IMR-90 (cell line): ENCODE measurements around the gene PRPF6. TPM values are rescaled to one million over a fixed set of nuclear protein-coding genes. Genes with fewer than 3 reads are reported as not detected.

ENCODE experiments used
- ATAC-seq: fragments of 200-7000 bp; cut with Tn5 transposase; 2 replicates; pipeline ENCODE4 v1.9.1; 2020; ENCODE audit warnings: low read depth, mild to moderate bottlenecking, moderate library complexity
- BruUV-seq: library from RNA; stranded (reverse); fragments of 400-500 nt; replicated peaks from 2 replicates; lab custom pipeline; 2021; lab: Mats Ljungman, UMichigan
- CTCF ChIA-PET: fragments of 300-600 bp; formaldehyde crosslinking; extraction: SDS; loops from one replicate; lab custom pipeline; 2021; ENCODE audit warnings: antibody characterized with exemption; lab: Yijun Ruan, JAX
- POLR2A ChIA-PET: fragments of 300-600 bp; sonication (Branson Sonifier 250); formaldehyde crosslinking; loops from one replicate; lab custom pipeline; 2022; ENCODE audit warnings: antibody characterized with exemption; ENCODE audit not compliant: unreplicated experiment; lab: Charles Lee
- DNase-seq: peaks from one replicate; pipeline ENCODE4 v3.0.0; 2013
- H2AFZ ChIP-seq: replicated peaks from 2 replicates; pipeline ENCODE3; 2013; ENCODE audit warnings: low read length, mild to moderate bottlenecking; ENCODE audit not compliant: poor library complexity
- H2AK5ac ChIP-seq: 2 replicates; pipeline ENCODE4 v1.6.1; 2013; ENCODE audit warnings: low read depth, low read length, inconsistent platforms
- H2AK9ac ChIP-seq: replicated peaks from 2 replicates; pipeline ENCODE3; 2013; ENCODE audit warnings: mild to moderate bottlenecking, low read depth, low read length, moderate library complexity; ENCODE audit not compliant: poor library complexity
- H2BK120ac ChIP-seq: 2 replicates; pipeline ENCODE4 v1.6.1; 2013; ENCODE audit warnings: low read depth, low read length, inconsistent platforms
- H2BK15ac ChIP-seq: 3 replicates; pipeline ENCODE4 v1.6.1; 2013; ENCODE audit warnings: low read depth, low read length, inconsistent platforms
- H2BK20ac ChIP-seq: 2 replicates; pipeline ENCODE4 v1.6.1; 2013; ENCODE audit warnings: low read depth, mild to moderate bottlenecking, inconsistent platforms, low read length, moderate library complexity
- H2BK5ac ChIP-seq: 2 replicates; pipeline ENCODE4 v1.6.1; 2013; ENCODE audit warnings: mild to moderate bottlenecking, low read depth, low read length, inconsistent platforms; ENCODE audit not compliant: poor library complexity, severe bottlenecking
- H3K14ac ChIP-seq: replicated peaks from 2 replicates; pipeline ENCODE4 v1.6.1; 2013; ENCODE audit warnings: low read depth, low read length, inconsistent platforms
- H3K18ac ChIP-seq: 2 replicates; pipeline ENCODE4 v1.6.1; 2013; ENCODE audit warnings: low read depth, low read length, control low read depth
- H3K23ac ChIP-seq: 2 replicates; pipeline ENCODE4 v1.6.1; 2013; ENCODE audit warnings: low read depth, low read length, inconsistent platforms
- H3K27ac ChIP-seq: 2 replicates; pipeline ENCODE4 v1.5.1; 2013; ENCODE audit warnings: mild to moderate bottlenecking, control low read depth, low read length; ENCODE audit not compliant: insufficient read depth
- H3K27me3 ChIP-seq: 2 replicates; pipeline ENCODE4 v1.6.1; 2013; ENCODE audit warnings: low read length; ENCODE audit not compliant: control insufficient read depth, insufficient read depth
- H3K36me3 ChIP-seq: 2 replicates; pipeline ENCODE4 v1.6.1; 2013; ENCODE audit warnings: low read length, mixed read lengths; ENCODE audit not compliant: control insufficient read depth, insufficient read depth
- H3K4ac ChIP-seq: 2 replicates; pipeline ENCODE4 v1.6.1; 2013; ENCODE audit warnings: low read depth, low read length, inconsistent platforms
- H3K4me1 ChIP-seq: 2 replicates; pipeline ENCODE4 v1.6.1; 2013; ENCODE audit warnings: low read length, mixed read lengths; ENCODE audit not compliant: control insufficient read depth, insufficient read depth
- H3K4me2 ChIP-seq: 2 replicates; pipeline ENCODE4 v1.6.1; 2013; ENCODE audit warnings: low read depth, mild to moderate bottlenecking, control low read depth, low read length, moderate library complexity
- H3K4me3 ChIP-seq: 2 replicates; pipeline ENCODE4 v1.5.1; 2013; ENCODE audit warnings: low read depth, mild to moderate bottlenecking, control low read depth, low read length, moderate library complexity; ENCODE audit not compliant: insufficient read depth
- H3K56ac ChIP-seq: 2 replicates; pipeline ENCODE4 v1.6.1; 2013; ENCODE audit warnings: low read length, inconsistent platforms; ENCODE audit not compliant: insufficient read depth; ENCODE audit errors: extremely low read depth
- H3K79me1 ChIP-seq, 2 experiments: 2 replicates each; pipeline ENCODE4 v1.6.1; 2013; ENCODE audit warnings: low read length in 2 of 2, inconsistent platforms in 1 of 2, low read depth in 1 of 2
- H3K9ac ChIP-seq: 2 replicates; pipeline ENCODE4 v1.6.1; 2013; ENCODE audit warnings: low read depth, low read length, control low read depth
- H3K9me1 ChIP-seq: 2 replicates; pipeline ENCODE4 v1.6.1; 2013; ENCODE audit warnings: low read length, inconsistent platforms; ENCODE audit not compliant: insufficient read depth
- H3K9me3 ChIP-seq: 2 replicates; pipeline ENCODE4 v1.6.1; 2013; ENCODE audit warnings: low read length; ENCODE audit not compliant: control insufficient read depth, insufficient read depth
- H4K20me1 ChIP-seq: 2 replicates; pipeline ENCODE4 v1.6.1; 2013; ENCODE audit warnings: low read length, inconsistent platforms; ENCODE audit not compliant: insufficient read depth
- H4K5ac ChIP-seq: 2 replicates; pipeline ENCODE4 v1.6.1; 2013; ENCODE audit warnings: mild to moderate bottlenecking, low read depth, low read length, control low read depth
- H4K8ac ChIP-seq, 2 experiments: 2 replicates each; pipeline ENCODE4 v1.6.1; 2013; ENCODE audit warnings: low read depth in 2 of 2, low read length in 2 of 2, control low read depth in 1 of 2, inconsistent platforms in 1 of 2
- H4K91ac ChIP-seq: 2 replicates; pipeline ENCODE4 v1.6.1; 2013; ENCODE audit warnings: low read depth, low read length, inconsistent platforms; ENCODE audit not compliant: insufficient read depth
- BHLHE40 ChIP-seq: fragments of 150-350 bp; IDR thresholded peaks from 2 replicates; pipeline ENCODE4 v1.6.1; 2016; ENCODE audit warnings: mild to moderate bottlenecking, low read depth, low read length
- CEBPB ChIP-seq: IDR thresholded peaks from 2 replicates; pipeline ENCODE4 v1.6.1; 2012; ENCODE audit warnings: low read depth, low read length, improper control_type of control experiment
- CHD1 ChIP-seq: IDR thresholded peaks from 2 replicates; pipeline ENCODE4 v1.6.1; 2012; ENCODE audit warnings: low read depth, low read length, improper control_type of control experiment
- FOS ChIP-seq: fragments of 150-350 bp; IDR thresholded peaks from 2 replicates; pipeline ENCODE4 v1.6.1; 2016; ENCODE audit warnings: low read depth, low read length
- MAFK ChIP-seq: IDR thresholded peaks from 2 replicates; pipeline ENCODE4 v1.6.1; 2012; ENCODE audit warnings: low read depth, low read length, improper control_type of control experiment
- MAZ ChIP-seq: IDR thresholded peaks from 2 replicates; pipeline ENCODE4 v1.6.1; 2012; ENCODE audit warnings: low read depth, mild to moderate bottlenecking, low read length, improper control_type of control experiment, moderate library complexity, borderline replicate concordance
- MXI1 ChIP-seq: IDR thresholded peaks from 2 replicates; pipeline ENCODE4 v1.6.1; 2012; ENCODE audit warnings: low read depth, mild to moderate bottlenecking, low read length, moderate library complexity, borderline replicate concordance
- NFE2L2 ChIP-seq: fragments of 150-350 bp; IDR thresholded peaks from 2 replicates; pipeline ENCODE4 v1.6.1; 2016; ENCODE audit warnings: low read depth, mild to moderate bottlenecking, low read length
- POLR2A ChIP-seq: IDR thresholded peaks from 2 replicates; pipeline ENCODE4 v1.6.1; 2012; ENCODE audit warnings: mild to moderate bottlenecking, low read depth, low read length
- RAD21 ChIP-seq: IDR thresholded peaks from 2 replicates; pipeline ENCODE4 v1.6.1; 2012; ENCODE audit warnings: low read length, improper control_type of control experiment
- RCOR1 ChIP-seq: IDR thresholded peaks from 2 replicates; pipeline ENCODE4 v1.6.1; 2012; ENCODE audit warnings: mild to moderate bottlenecking, low read length, improper control_type of control experiment; ENCODE audit not compliant: insufficient replicate concordance
- RFX5 ChIP-seq: IDR thresholded peaks from 2 replicates; pipeline ENCODE4 v1.8.0; 2012; ENCODE audit warnings: low read depth, mild to moderate bottlenecking, low read length, moderate library complexity
- SMC3 ChIP-seq: fragments of 150-350 bp; IDR thresholded peaks from 2 replicates; pipeline ENCODE4 v1.6.1; 2016; ENCODE audit warnings: low read depth, mild to moderate bottlenecking, antibody characterized with exemption, low read length, moderate library complexity
- WGBS, 2 experiments: methylation state at CpG; one replicate each; pipeline versions ENCODE4 v1.1.5 to v1.1.7; 2013; ENCODE audit warnings: missing lambda C conversion rate in 2 of 2; ENCODE audit not compliant: insufficient read length in 1 of 2; ENCODE audit errors: extremely low coverage in 2 of 2; 5-methylcytosine and 5-hydroxymethylcytosine counted together
- dilution Hi-C: fragments of 300-500 bp; cut with HindIII; formaldehyde crosslinking; loops from one replicate; pipeline ENCODE4 v1.14.3; 2018; ENCODE audit warnings: low sequenced_read_pairs; ENCODE audit not compliant: unreplicated experiment
- in situ Hi-C: fragments of 300-500 bp; cut with MboI; formaldehyde crosslinking; loops from 3 replicates; pipeline ENCODE4 v1.14.3; 2019; ENCODE audit warnings: low sequenced_read_pairs, inconsistent platforms, mixed read lengths
- intact Hi-C: fragments of 100-400 bp; cut with micrococcal nuclease; formaldehyde crosslinking; loops from 2 replicates; pipeline ENCODE4 v1.10.0; 2022
- polyA plus RNA-seq, 3 experiments: library from polyadenylated mRNA; depleted of rRNA; stranded (reverse); fragments of >200 nt; gene quantifications; 2 replicates each; pipeline ENCODE4 v1.2.3, GENCODE V29; 2012; ENCODE audit warnings: low replicate concordance in 1 of 3
- total RNA-seq: library from RNA; depleted of rRNA; stranded (reverse); fragments of >200 nt; gene quantifications from 2 replicates; pipeline ENCODE4 v1.2.3, GENCODE V29; 2012
- TF ChIP-seq, protein P1 (sequence below): fragments of 150-350 bp; IDR thresholded peaks from 2 replicates; pipeline ENCODE4 v1.6.1; 2017; ENCODE audit warnings: mild to moderate bottlenecking, antibody characterized with exemption, low read length, low read depth
- TF ChIP-seq, protein P2 (sequence below): fragments of 150-350 bp; IDR thresholded peaks from 2 replicates; pipeline ENCODE4 v1.6.1; 2016; ENCODE audit warnings: low read depth, mild to moderate bottlenecking, low read length, moderate library complexity, borderline replicate concordance
- TF ChIP-seq, protein P3 (sequence below): conservative IDR thresholded peaks from 2 replicates; pipeline ENCODE4 v1.5.1; 2012; ENCODE audit warnings: mild to moderate bottlenecking, low read depth, low read length, improper control_type of control experiment

PRPF6 gene
- total and polyA plus RNA-seq, 2 of the 4 experiments (the other 2 are of a cell fraction), result 43.5 to 71.3 TPM

DNA sequence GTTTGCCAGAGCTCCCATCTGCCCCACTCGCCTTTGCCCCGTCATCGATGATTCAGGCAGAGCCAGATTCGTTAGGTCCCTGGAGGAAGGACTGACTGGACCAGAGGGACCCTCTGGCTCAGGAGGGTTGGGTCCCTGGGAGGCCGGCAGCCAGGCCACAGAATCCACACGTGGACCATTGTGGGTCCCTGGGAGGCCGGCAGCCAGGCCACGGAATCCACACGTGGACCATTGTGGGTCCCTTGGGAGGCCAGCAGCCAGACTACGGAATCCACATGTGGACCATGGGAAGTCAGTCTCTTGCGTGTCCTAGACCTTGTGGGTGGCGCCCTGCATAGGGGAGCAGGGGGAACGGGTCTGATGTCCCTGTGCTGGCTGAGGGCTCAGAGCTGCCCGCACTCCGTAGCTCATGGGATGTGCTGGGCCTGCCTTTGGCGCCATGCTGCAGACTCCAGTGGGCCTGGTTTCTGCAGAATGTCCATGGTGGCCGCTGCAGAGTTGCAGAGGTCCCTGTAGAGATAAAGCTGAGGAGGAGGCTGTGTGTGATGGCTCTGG lies 48.2 kb upstream of the PRPF6 start:
- dilution Hi-C loops, result no loop called here
- Histone ChIP-seq H3K18ac (no peak overlapping the region), H3K27me3 (no peaks in the 10 kb centered on the region), H3K9me3 (no peaks in the 10 kb centered on the region), H3K14ac (no peak overlapping the region), H4K8ac (no peak overlapping the region), H2AFZ (peak overlapping the region; percentile 33), H3K9ac (no peak overlapping the region), H3K56ac (no peak overlapping the region), H2AK9ac (no peak overlapping the region), H3K79me1 (peaks cover 41 to 52% of the 10 kb centered on the region in 2 experiments), H3K4me3 (no peak overlapping the region), H3K4me2 (no peak overlapping the region), H4K20me1 (peaks cover 59% of the 10 kb centered on the region), H3K4me1 (no peaks in the 10 kb centered on the region), H2BK20ac (no peak overlapping the region), H3K9me1 (peaks cover 12% of the 10 kb centered on the region; the same call in 1 of the 2 replicates), H4K91ac (no peak overlapping the region), H2AK5ac (no peak overlapping the region), H3K27ac (no peak overlapping the region), H3K36me3 (peaks cover 68% of the 10 kb centered on the region), H2BK5ac (no peak overlapping the region), H4K5ac (no peak overlapping the region), H3K23ac (no peak overlapping the region), H2BK120ac (no peak overlapping the region), H2BK15ac (no peak overlapping the region), H3K4ac (no peak overlapping the region)
- BruUV-seq, result no TSS peak
- intact Hi-C loops, result no loop called here
- WGBS, 2 experiments, result 100% methylated on average over 6 of the region's 17 CpGs; no CpG with 5 or more reads in 1 of the 2 experiments
- ATAC-seq (no peak), DNase-seq (no peak)
- in situ Hi-C loops, result no loop called here
- ChIA-PET POLR2A (no interaction called here), CTCF (no interaction called here)
- TF ChIP-seq CHD1, result no peak
- TF ChIP-seq, protein P1, sequence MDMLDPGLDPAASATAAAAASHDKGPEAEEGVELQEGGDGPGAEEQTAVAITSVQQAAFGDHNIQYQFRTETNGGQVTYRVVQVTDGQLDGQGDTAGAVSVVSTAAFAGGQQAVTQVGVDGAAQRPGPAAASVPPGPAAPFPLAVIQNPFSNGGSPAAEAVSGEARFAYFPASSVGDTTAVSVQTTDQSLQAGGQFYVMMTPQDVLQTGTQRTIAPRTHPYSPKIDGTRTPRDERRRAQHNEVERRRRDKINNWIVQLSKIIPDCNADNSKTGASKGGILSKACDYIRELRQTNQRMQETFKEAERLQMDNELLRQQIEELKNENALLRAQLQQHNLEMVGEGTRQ, result no peak
- TF ChIP-seq FOS, result no peak
- no peak for TF ChIP-seq RFX5
- TF ChIP-seq CEBPB, result no peak
- TF ChIP-seq MAZ, result no peak
- no peak for TF ChIP-seq SMC3
- TF ChIP-seq, protein P2, sequence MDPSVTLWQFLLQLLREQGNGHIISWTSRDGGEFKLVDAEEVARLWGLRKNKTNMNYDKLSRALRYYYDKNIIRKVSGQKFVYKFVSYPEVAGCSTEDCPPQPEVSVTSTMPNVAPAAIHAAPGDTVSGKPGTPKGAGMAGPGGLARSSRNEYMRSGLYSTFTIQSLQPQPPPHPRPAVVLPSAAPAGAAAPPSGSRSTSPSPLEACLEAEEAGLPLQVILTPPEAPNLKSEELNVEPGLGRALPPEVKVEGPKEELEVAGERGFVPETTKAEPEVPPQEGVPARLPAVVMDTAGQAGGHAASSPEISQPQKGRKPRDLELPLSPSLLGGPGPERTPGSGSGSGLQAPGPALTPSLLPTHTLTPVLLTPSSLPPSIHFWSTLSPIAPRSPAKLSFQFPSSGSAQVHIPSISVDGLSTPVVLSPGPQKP, result no peak
- TF ChIP-seq, protein P3, sequence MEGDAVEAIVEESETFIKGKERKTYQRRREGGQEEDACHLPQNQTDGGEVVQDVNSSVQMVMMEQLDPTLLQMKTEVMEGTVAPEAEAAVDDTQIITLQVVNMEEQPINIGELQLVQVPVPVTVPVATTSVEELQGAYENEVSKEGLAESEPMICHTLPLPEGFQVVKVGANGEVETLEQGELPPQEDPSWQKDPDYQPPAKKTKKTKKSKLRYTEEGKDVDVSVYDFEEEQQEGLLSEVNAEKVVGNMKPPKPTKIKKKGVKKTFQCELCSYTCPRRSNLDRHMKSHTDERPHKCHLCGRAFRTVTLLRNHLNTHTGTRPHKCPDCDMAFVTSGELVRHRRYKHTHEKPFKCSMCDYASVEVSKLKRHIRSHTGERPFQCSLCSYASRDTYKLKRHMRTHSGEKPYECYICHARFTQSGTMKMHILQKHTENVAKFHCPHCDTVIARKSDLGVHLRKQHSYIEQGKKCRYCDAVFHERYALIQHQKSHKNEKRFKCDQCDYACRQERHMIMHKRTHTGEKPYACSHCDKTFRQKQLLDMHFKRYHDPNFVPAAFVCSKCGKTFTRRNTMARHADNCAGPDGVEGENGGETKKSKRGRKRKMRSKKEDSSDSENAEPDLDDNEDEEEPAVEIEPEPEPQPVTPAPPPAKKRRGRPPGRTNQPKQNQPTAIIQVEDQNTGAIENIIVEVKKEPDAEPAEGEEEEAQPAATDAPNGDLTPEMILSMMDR, result no peak
- TF ChIP-seq BHLHE40, result no peak
- no peak for TF ChIP-seq POLR2A
- no peak for TF ChIP-seq MAFK
- no peak for TF ChIP-seq RAD21
- no peak for TF ChIP-seq NFE2L2
- no peak for TF ChIP-seq MXI1
- TF ChIP-seq RCOR1, result no peak
